DND-41 (cell line): ENCODE measurements around the gene LAMA2.

Experiments used
- EZH2 ChIP-seq: IDR thresholded peaks from 3 replicates; pipeline ENCODE4 v1.6.1; 2012; ENCODE audit warnings: borderline replicate concordance, low read depth, mild to moderate bottlenecking, moderate library complexity, low read length, inconsistent platforms; ENCODE audit not compliant: severe bottlenecking
- TF ChIP-seq, protein P1 (sequence below): IDR thresholded peaks from 2 replicates; pipeline ENCODE4 v1.5.1; 2012; ENCODE audit warnings: borderline replicate concordance, low read length, moderate library complexity, mild to moderate bottlenecking; ENCODE audit not compliant: poor library complexity, severe bottlenecking; ENCODE audit errors: extremely low read depth

DNA sequence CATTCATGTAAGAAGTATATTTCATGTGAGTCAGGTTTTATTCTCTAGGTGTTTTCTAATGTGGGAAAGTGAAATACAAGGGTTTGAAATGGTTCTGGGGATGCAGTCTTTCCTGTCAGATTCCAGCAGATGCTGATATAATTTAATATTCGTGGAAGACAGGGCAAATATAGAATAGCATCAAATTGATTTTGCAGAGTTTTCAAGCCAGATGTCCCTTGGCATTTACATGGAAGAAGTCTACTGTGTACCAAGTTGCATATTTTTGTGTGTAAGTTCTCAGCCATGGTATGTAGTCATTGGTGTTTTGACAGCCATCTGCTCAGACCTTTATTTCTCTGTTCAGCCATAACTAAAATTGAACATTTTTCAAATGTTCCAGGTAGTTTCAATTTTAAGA lies 143.7 kb downstream of the LAMA2 start:
- TF ChIP-seq, protein P1, sequence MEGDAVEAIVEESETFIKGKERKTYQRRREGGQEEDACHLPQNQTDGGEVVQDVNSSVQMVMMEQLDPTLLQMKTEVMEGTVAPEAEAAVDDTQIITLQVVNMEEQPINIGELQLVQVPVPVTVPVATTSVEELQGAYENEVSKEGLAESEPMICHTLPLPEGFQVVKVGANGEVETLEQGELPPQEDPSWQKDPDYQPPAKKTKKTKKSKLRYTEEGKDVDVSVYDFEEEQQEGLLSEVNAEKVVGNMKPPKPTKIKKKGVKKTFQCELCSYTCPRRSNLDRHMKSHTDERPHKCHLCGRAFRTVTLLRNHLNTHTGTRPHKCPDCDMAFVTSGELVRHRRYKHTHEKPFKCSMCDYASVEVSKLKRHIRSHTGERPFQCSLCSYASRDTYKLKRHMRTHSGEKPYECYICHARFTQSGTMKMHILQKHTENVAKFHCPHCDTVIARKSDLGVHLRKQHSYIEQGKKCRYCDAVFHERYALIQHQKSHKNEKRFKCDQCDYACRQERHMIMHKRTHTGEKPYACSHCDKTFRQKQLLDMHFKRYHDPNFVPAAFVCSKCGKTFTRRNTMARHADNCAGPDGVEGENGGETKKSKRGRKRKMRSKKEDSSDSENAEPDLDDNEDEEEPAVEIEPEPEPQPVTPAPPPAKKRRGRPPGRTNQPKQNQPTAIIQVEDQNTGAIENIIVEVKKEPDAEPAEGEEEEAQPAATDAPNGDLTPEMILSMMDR: no peak
- TF ChIP-seq EZH2: no peak
